ENCODE data around the gene SEMA6A.
A peak's percentile ranks its signal among the peaks of the same experiment; 100 is the strongest.

Gene SEMA6A

DNA sequence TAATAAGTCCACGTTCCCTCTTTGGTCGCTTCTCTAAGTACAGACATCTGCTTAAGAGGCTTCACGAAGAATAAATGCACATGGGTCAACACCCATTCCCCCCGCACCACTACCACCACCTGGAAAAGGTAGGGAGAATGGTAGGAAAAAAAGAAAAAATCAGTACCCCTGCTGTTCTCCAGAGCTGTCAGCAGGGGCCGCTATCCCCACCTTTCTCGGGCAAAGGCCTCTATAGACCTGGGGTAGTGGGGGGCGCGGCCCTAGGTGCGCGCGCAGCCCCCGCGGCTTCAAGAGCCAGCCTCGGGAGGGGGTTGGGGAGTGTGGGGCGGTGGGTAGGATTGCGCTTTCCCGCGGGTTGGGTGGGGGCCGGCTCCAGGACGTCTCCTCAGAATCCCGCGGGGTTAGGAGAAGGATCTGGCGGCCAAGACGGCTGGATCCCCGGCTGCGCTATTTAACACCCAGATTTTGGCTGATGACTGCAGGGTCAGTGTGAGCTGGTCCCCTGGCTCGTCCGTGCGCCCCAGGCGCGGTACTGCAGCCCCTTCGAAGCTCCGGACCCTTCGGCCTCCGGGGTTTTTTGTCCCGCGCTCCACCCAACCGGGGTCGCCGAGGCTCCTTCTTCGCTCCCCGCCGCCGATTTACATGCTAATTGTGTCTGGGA lies 1.6 kb upstream of the SEMA6A start:
- peak; percentile 2 for DNase-seq

DNA sequence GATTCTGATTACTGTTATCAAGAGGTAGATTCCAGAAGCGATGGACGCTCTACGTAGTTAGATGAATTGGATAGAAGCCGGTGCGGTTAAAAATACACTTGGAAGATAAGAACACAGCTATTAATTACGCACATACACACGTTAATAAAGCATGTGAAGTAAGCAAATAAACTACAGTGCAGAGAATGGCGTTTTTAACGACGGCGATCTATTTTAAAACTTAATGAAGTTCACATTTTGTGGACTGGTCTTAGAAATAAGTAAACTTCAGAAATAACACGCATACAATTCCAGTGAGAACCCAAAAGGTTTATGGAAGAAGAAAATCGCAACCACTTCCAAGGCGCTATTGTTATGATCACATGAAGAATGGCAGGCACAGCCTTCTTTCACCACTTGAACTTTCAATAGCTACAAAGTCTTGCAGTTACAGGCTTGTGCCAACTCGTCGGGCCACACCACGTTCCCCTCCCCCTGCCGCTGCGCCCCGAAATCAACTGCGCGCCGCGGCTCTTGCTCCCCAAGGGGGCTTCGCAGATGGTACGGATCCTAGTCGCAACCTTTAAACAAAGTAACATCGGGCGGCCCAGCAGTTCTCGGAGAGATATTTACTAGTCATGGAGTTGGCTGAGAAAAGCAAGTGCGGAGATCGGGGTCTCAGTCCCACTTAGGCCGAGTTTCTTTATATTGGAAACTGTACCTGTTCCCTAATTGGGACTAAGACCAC lies 866 bp upstream of the SEMA6A start:
- DNase-seq = no peak

DNA sequence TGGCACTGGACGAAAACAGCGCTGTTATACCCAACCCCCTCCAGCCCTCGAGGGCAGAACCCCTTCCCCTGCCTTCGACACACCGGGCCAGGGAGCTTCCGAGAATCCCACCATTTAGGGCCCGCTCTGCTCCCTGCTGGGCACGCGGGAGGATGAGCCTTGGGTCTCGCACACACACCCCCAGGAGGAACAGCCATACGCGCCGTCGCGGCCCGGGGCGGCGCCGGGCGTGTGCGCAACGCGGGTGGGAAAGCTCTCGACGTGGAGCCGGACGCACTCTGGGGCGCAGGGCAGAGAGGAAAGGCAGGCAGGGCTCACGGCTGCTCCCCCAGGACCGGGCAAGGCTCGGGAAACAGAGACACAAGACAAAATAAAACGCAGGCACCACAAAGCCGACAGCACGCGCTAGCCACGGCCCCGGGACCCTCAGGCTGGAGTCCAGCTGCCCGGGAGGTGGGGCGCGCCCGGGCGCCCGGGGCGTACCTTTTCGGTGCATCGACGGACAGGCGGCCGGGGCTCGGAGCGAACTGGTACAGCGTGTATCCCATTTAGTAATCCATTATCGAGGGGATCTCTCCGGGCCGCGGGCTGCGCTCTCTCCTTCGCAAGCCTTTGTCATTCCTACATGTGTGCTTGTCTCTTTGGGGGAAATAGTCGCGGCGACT lies 789 bp downstream of the SEMA6A start:
- no peak for DNase-seq

DNA sequence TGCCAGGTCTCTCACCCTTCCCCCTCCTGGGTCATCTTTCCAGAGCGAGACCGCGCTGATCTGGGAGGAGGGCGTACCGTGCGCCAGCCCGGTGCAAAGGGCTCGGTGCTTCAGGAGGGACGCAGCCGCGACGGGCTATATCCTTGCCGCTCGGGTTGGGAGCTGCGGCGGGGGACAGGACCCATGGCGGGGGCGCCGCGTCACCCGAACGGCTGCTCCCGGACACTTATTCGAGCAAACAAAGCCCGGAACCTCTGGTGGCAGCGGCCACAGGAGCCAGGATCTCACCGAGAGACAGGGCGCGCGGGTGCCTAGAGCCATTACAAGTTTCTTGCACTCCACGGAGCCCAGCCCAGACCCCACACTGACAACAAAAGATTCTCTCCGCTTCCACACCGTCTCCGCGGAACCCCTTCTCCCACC lies 1.3 kb downstream of the SEMA6A start:
- no peak for DNase-seq

DNA sequence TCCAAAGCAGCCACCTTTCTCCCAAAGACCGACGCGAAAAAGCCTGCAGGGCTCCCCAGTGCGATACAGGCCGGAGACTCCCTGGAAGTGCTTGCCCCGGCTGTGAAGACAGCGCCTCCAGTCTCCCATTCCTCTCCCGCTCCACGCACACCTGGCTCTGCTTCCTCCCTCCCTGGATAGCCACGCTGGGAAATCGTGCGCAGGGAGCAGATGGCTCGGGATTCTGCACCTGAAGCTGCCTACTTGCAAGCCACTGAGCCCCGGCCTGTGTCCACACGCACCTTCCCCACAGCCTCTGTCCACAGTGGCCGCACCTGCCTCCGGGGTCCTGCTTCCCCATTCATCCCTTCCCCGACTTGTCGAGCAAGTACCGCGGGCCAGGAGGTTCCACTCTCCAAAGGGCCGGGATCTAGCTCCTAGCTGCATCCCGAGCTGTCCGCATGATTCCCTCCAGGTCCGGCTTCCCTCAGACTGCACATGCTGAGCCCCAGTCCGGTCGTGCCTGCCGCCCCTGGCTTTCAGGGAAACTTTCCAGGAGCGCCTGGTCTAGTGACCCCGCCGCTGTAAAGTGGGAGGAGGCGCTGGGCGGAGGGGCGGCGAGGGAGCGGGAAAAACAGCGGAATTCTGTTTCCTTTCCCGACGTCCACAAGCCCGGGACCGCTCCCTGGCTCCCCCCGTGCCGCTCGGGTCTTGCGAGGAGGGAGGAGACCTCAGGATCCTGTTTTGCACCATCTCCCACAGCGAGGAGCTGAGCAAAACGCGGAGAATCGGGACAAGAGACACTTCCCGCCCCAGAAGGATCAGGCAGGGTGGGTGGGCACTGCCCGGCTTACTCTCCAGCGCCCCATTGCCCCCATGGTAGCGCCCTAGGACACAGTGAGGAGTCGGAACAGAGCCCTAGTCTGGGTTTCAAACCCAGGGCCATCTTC lies 2.0 kb downstream of the SEMA6A start:
- no peak for DNase-seq

DNA sequence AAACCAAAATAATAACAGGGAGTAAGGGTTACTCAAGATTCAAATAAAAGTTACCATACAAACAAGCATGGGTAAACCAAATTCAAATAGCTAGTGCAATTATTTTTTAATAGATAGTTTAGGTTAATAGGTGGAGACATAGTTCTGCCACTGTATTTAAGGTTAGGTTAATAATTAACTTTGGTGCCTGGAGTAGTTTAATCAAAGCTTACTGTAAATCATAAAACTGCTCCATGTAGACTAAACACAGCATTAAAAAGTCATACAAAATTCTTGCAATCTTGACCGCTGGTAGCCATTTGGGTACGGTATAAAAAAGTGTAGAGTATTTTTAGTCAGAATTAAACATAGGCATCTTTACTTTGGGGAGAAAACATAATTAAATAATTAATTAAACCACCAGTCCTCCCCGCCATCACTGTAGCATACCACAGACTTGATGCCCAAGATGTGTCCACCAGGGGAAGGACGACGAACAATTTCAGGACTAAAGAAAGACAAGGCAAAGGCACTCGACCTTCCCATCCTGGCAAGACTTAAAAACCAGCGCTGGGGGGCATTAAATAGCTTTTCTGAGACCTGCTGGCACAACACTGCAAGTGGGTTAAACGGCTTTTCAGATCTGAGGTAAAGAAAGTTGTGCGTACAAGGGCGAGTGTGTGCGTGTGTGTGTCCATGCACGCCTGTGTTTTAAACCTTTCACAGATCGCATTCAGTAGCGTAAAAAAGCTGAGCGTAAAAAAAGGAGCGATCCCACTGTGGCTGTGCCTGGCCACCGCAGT lies 2.9 kb downstream of the SEMA6A start:
- DNase-seq = no peak

DNA sequence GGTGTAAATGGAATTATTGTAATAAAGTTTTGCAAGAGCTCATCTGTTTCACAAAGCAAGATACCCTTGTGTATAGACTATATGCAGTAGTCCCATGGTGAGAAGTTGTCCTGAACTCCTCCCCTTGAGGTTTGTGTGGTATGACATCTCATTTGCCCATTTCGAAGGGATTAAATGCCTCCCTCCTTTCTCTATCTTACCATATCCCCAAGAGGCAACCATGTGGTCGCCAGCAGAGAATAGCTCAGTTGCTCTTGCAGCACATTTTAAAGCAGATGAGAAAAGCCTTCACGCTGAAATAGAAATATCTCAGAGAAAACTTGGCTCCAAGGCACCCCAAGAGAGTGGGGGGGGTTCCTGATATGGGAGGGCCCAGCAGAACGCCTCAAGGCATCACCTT lies 4.6 kb downstream of the SEMA6A start:
- no peak for DNase-seq

DNA sequence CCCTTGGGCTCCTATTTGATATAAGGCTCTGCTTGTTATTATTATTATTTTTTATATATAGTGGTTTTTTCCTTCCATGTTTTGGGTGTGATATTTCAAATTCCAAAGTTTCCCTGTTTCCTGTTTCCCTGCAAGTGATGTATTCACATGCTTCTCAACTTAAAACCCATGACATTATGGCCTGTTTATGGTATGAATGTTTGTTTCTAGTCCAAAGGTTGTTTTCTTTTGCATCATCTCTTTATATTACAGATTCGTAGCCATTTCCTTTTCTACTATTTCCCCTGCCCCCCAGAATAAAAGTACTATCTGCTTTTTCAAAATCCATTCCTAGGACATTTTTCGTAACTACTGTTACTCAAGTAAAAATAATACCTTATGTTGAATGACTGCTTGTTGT lies 7.5 kb downstream of the SEMA6A start:
- DNase-seq = no peak

DNA sequence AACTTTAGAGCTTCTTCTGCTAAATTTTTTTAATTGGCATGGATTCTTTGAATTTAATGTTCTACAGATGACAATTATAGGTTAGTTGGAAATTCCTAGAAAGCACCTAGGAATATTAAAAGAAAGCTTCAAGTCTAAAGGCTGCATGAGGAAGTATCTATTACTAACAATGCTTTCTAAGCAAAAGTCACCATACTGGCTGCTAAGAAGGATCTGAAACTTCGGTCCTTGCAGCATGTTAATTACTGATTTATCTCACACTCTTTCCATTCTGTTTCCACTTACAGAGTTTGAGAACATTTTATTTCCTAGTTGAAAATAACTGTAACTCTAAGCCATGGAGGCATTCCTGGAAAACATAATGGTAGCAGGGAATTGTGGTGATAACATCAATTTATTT lies 8.4 kb downstream of the SEMA6A start:
- DNase-seq = no peak

DNA sequence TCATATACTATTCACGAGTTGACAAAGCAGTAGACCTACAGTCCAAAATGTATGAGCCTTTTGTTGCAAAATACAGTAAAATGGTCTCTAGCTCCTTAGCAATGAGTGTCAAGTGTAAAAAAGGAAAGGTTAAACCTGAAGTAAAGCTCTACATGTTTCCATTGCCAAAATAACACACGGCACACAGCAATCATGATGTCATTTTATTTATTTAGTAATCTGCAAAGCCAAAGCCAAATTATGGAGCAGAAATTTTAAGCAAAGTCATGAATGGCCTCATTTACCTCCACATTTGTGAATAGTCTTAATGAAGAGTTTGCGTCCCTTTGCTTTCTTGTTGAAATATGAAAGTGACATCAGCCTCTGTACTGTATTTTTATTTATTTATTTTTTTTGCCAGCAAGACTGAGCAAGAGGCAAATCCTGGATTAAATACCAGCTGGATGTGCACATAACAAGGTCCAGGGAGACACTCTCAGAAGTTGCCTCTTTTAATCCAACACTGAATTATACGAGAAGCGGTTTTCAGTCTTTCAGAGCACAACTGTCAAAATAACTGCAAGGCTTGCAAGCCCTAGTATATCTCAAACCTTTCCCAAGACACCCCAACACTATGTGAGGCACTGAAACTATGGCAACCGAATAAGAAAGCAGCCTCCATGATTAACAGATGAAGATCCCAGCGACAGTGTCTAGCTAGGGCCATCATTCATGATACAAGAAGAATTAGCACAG lies 9.7 kb downstream of the SEMA6A start:
- no peak for DNase-seq

DNA sequence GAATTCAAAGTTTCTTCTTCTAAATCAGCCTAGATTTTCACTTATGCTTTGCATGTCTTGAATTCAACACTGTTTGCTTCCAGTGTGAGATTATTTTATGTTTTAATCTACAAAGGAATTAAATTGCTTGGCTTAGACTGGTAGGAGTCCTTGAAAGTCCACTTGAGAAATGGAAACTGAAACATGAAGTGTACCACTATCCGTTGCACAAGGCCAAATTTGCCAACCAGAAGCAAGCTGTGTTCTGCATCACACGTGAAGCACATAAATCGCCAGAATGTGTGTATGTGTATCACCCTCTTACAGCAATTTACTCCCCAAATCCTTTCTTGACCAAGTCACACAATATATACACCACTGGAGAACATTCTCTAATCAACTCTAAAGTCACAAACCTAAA lies 10.3 kb downstream of the SEMA6A start:
- no peak for DNase-seq

DNA sequence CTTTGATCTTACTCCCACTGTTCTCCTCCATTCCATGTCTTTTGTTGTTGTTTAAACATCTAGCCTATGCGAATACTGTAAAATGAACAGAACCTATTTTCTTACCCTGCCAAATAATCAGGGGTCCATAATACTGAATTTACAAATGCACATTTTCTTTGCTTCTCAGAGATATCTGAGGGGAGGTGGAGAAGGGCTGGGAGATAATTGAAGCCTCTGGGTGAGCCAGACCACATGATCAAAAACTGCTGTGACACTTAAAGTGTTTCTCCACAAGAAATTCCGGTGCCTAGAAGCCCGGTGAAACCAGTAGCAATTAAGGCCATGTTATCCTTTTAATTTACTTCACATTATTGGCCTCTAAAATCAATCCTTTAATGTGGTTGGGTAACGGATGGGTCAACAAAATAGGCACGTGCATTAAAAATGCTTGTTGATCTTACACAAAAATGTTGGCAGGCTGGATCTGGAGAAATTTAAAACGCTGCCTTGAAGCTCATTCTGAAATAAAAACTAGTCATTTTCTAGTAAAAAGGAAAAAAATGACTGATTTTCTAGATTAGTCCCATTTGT lies 10.8 kb downstream of the SEMA6A start:
- DNase-seq = no peak

DNA sequence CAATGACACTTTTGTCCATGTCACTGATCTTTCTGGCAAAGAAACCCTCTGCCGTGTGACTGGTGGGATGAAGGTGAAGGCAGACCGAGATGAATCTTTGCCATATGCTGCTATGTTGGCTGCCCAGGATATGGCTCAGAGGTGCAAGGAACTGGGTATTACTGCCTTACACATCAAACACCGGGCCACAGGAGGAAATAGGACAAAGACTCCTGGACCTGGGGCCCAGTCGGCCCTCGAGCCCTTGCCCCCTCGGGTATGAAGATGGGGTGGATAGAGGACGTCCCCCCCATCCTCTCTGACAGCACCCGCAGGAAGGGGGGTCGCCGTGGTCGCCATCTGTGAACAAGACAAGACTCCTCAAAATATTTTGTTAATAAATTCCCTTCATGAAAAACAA lies 12.0 kb downstream of the SEMA6A start:
- DNase-seq = no peak

DNA sequence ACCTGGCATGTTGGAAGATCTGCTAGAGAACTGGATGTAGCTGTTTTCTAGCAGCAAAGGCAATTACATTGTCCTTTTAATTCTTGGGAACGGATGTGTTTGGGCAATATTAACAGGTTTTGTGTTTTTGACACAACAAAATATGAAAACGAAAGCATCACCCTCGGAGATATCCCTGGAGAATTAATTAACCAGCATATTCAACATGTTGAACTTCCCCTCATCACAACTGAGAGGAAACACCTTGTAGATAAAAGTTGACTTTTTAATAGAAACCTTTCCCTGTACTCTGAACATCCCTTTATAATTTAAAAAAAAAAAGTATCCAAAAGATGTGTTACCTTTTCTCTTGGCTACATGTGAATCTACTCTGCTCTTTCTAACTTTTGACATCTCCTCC lies 13.0 kb downstream of the SEMA6A start:
- no peak for DNase-seq

DNA sequence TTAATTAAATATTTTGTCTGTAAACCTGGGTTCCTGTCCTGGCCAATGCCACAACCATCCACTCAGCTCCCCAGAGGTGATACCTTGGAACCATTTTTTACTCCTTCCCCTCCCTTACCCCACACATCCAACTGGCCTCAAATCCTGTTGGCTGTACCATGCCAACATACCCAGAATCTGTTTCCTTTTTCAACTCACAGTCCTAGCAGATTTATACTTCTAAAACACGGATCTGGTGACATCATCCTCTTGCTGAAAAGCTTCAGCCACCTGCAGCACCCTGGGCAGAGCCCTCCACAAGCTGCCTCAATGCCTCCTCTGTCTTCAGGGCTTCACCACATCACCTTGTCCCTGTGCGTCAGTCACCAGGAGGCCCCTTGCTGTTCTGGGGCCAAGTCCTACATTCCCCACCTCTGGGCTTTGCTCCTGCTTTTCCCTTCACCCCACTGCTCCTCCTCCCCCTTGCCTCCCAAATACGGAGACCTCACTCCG lies 14.9 kb downstream of the SEMA6A start:
- DNase-seq = no peak

DNA sequence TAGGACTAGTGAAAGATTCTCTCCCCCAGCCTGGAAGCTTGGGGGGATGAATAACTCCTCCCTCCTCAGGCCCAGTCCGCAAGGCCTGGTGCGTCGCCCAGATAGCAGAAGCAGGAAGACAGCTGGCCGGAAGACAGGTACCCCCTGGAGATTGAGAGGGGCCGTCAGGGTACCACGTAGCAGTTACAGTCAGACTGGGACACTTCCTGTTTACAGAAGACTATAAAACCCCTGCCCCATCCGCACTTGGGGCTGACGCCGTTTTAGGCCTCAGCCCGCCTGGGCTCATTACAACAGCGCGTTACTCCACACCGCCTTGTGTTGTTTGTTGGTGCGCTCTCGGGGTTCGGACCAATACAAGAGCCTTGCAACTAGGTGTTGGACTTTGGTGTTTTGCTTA lies 15.4 kb downstream of the SEMA6A start:
- DNase-seq = no peak

DNA sequence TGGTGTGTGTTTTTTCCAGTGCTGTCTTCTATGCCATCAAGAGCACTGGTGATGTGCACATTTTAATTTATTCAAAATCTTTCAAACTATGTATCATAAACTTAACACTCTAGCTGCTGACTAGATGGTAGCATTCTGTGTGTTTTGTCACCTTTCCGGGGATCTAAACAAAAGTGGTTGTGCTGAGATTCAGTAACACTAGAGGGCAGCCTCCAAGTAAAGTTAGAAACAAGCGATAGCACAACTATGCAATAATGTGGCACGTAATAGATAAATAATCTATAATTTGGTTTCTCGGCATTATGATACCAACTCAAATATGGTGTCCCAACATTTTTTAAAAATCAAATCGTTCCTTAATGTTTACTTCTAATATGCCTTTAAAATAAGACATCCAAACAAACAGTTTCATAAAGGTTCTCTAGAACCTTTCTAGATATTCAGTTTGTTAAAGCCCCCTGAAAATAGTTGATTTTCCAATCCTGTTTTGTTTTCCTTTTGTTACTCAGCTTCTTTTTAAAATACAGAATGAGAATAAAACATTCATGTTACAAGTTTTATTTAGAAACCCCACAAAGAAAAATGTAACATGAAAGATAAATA lies 16.9 kb downstream of the SEMA6A start:
- no peak for DNase-seq

DNA sequence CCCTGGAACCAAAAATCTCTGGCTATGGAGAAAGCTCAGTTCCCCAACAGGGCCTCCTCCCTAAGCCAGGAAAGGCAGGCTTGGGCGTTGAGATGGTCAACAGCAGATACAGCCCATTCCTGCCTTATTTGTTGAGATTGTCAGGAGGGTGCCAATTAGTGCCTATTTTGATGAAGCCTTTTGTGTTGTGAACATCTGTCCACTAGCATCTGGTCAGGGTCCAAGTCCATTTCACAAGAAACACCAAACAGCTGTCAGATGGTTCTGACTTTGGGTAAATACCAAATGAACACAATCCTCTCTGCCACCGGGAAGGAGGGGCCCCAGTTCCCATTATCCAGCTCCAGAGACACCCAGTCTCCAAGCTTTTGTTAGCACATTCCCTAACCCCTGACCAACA lies 19.9 kb downstream of the SEMA6A start:
- DNase-seq = no peak

DNA sequence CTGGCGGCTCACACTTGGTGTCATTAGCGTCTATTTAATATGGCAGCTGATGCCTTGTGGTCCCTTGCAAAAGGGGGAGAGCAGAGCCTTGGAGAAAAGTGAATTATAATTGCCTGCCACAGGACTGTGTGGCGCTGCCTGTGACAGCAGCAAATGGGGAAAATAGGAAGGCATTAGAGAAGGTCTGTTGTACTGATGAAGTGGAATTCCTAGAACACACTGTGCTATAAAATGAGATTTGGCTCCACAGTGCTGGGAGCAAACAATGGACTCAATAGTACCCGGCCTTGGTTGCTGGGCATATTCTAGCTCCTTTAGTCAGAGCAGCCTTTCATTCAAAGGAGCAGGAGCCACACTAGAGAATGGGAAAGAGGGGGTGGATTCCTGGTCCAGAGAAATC lies 21.3 kb downstream of the SEMA6A start:
- no peak for DNase-seq

DNA sequence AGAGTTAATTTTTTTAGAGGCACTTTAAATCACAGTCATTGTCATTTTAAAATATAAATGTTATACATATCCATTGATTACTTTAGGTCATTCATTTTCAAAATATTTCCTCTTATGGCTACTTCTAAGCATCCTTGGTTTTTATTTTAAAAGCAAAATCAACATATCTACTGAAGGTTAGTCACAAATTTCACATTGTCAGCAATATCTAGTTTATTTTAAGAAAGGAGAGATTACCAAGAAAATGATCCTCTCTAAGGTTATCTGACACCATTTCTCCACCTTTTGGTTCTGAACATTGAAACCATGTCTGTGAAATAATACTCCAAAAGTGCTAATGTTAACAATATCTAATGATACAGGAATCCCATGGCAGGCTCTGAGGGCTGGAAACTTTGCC lies 24.5 kb downstream of the SEMA6A start:
- DNase-seq = no peak

DNA sequence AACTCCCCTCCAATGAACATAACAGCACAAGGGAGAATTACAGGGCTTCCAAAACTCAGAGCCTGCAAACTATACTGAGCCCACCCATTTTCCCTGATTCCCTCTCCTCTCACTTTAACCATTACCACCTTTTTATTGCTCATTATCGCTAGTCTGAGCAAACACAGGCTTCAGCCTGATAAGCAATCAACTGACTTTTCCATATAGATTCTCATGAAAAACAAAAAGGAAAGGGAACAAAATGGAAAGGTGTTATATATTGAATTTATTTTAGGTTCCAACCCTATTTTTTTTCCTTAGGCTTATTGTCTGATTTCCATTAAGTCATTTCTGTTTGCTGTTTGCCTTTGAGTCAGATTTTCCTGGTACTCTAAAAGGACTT lies 27.9 kb downstream of the SEMA6A start:
- DNase-seq = no peak

Measured in CD4-positive, alpha-beta T cell treated with Interleukin-21 for 1 hour (primary cell).